ENCODE data around the gene EFCAB8.

DNA sequence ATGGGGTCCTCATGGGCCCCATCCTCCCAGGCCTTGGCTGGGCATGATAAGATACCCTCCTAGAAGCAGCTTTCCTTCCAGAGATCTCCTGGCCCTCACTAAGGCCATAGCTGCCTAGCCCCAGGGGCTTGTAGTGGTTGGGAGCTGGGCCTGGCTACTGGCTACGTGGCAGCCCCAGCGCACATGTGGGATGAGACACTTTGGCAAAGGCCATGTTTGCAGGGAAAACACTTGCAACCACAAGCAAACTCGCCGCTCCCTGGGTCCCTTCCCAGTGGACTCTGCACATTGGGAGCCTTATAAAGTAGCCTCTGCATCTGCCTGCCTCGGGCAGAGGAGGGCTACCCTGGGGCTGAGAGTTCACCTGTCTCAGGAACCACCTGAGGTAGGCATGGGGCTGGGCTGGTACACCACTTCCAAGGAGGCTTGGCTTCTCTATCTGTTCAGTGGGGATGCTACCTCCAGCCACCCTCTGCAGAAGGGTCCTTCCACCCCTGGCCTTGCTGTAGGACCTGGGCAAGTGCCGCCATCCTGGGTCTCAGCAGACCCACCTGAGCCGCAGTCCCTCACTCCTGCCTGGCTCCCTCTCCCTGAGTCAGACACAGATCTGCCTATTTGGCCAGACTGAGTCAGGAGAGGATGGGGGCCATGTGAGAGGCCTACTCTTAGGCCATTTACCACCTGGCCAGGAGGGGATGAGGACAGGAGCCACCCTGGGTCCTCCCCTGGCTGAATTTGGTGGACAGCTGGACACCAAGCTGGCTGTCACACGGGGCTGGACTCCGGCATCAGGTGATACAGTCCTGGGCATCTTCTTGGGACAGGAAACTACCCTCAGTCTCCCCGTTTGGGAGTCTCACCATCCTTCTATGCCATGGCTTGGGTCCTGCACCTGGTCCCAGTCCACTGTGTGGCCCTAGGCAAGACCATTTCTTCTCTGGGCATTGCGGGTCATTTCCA, 148.9 kb downstream of the EFCAB8 start, which contains the start of gene BPIFB2:
- no peak for TF ChIP-seq EZH2phosphoT487 (IDR thresholded peaks at IDR 0.05; ENCODE audit: borderline replicate concordance, low read depth, low read length)
- TF ChIP-seq, protein P1, sequence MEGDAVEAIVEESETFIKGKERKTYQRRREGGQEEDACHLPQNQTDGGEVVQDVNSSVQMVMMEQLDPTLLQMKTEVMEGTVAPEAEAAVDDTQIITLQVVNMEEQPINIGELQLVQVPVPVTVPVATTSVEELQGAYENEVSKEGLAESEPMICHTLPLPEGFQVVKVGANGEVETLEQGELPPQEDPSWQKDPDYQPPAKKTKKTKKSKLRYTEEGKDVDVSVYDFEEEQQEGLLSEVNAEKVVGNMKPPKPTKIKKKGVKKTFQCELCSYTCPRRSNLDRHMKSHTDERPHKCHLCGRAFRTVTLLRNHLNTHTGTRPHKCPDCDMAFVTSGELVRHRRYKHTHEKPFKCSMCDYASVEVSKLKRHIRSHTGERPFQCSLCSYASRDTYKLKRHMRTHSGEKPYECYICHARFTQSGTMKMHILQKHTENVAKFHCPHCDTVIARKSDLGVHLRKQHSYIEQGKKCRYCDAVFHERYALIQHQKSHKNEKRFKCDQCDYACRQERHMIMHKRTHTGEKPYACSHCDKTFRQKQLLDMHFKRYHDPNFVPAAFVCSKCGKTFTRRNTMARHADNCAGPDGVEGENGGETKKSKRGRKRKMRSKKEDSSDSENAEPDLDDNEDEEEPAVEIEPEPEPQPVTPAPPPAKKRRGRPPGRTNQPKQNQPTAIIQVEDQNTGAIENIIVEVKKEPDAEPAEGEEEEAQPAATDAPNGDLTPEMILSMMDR (conservative IDR thresholded peaks at IDR 0.05; ENCODE audit: low read length) = no peak

Data from OCI-LY7 (cell line).